ENCODE data around the gene FOSB. TPM values are rescaled to one million over a fixed set of nuclear protein-coding genes. Genes with fewer than 3 reads are reported as not detected.
A peak's percentile ranks its signal among the peaks of the same experiment; 100 is the strongest.

Gene FOSB
- total and polyA plus RNA-seq, 9 of the 15 experiments (the other 6 are each of a cell fraction or from before 2014, with no cell fraction given): 0.11 to 2.7 (median 0.73) TPM

- TF ChIP-seq MITF (IDR thresholded peaks at IDR 0.05) (no peak), BRCA1 (IDR thresholded peaks at IDR 0.05) (no peak), BRCA1 (CRISPR knock-in tag; IDR thresholded peaks at IDR 0.05) (peak; percentile 69; the same call in 1 of the 2 replicates), RBBP5 (IDR thresholded peaks at IDR 0.05; ENCODE audit: borderline replicate concordance, insufficient read depth, low read length, poor library complexity, severe bottlenecking) (peak; percentile 32), ZFP1 (CRISPR knock-in tag; IDR thresholded peaks at IDR 0.05) (no peak), CCNT2 (IDR thresholded peaks at IDR 0.05; ENCODE audit: borderline replicate concordance, extremely low read depth, insufficient read length, low read depth, low read length) (peak; percentile 26), E2F3 (CRISPR knock-in tag; IDR thresholded peaks at IDR 0.05) (peak; percentile 51; the same call in 1 of the 2 replicates), CUX1 (CRISPR knock-in tag; IDR thresholded peaks at IDR 0.05) (no peak), MAZ (CRISPR knock-in tag; conservative IDR thresholded peaks at IDR 0.05 in 1 of 2, IDR thresholded peaks at IDR 0.05 in 1 of 2) (peak; percentile 94 to 96), ATF1 (CRISPR knock-in tag; IDR thresholded peaks at IDR 0.05) (no peak), ATF1 (tag; IDR thresholded peaks at IDR 0.05) (peak; percentile 61), IRF1 (CRISPR knock-in tag; IDR thresholded peaks at IDR 0.05; ENCODE audit: borderline replicate concordance) (peak; percentile 82; the same call in 1 of the 2 replicates), AFF1 (IDR thresholded peaks at IDR 0.05; ENCODE audit: low read depth in 1 of 2, partially characterized antibody in 2 of 2) (peak in 1 of 2 experiments; percentile 71), HDAC1 (IDR thresholded peaks at IDR 0.05) (peak in 1 of 2 experiments; percentile 84; a peak in 2 of 4 replicates), EGR1 (conservative IDR thresholded peaks at IDR 0.05) (peak; percentile 33; the same call in 1 of the 2 replicates), SOX6 (IDR thresholded peaks at IDR 0.05) (no peak)
Observed at GRCh38 chr19:45496349-45496953, 28.7 kb downstream of the FOSB start (continued).
